PC-3 (cell line): Measurements from ENCODE around the gene PTPRN2. TPM values are rescaled to one million over a fixed set of nuclear protein-coding genes. Genes with fewer than 3 reads are reported as not detected.

Experiments used
- ATAC-seq: fragments of 200-7000 bp; cut with Tn5 transposase; 2 replicates; pipeline ENCODE4 v1.9.1; 2020; ENCODE audit warnings: mild to moderate bottlenecking, moderate library complexity
- BruUV-seq: library from RNA; stranded (reverse); fragments of 400-500 nt; replicated peaks from 2 replicates; lab custom pipeline; 2021; lab: Mats Ljungman, UMichigan
- CTCF ChIA-PET: fragments of 300-600 bp; sonication (Branson Sonifier 250); formaldehyde crosslinking; loops from one replicate; lab custom pipeline; 2022; ENCODE audit warnings: antibody characterized with exemption; lab: Charles Lee
- POLR2A ChIA-PET: fragments of 300-600 bp; sonication (Branson Sonifier 250); formaldehyde crosslinking; loops from one replicate; lab custom pipeline; 2022; ENCODE audit warnings: antibody characterized with exemption; ENCODE audit not compliant: unreplicated experiment; lab: Charles Lee
- DNase-seq: peaks from one replicate; pipeline ENCODE4 v3.0.0-alpha.2; 2015
- H2AFZ ChIP-seq: fragments of 300-600 bp; sonication (generic); 2 replicates; pipeline ENCODE4 v1.6.0; 2016; ENCODE audit warnings: antibody characterized with exemption, low read length
- H3F3A ChIP-seq: fragments of 300-600 bp; sonication (generic); one replicate; pipeline ENCODE4 v1.6.0; 2017; ENCODE audit warnings: antibody characterized with exemption, low read length, control low read depth, mild to moderate bottlenecking; ENCODE audit not compliant: unreplicated experiment
- H3K27ac ChIP-seq: fragments of 300-600 bp; sonication (generic); 2 replicates; pipeline ENCODE4 v1.5.1; 2016; ENCODE audit warnings: mild to moderate bottlenecking, low read length
- H3K27me3 ChIP-seq: fragments of 300-600 bp; sonication (generic); 2 replicates; pipeline ENCODE4 v1.6.1; 2016; ENCODE audit warnings: low read length, mixed read lengths
- H3K36me3 ChIP-seq: fragments of 300-600 bp; sonication (generic); 2 replicates; pipeline ENCODE4 v1.6.1; 2016; ENCODE audit warnings: low read depth, mixed run types, low read length, mixed read lengths
- H3K4me1 ChIP-seq: fragments of 300-600 bp; sonication (generic); 2 replicates; pipeline ENCODE4 v1.5.1; 2016; ENCODE audit warnings: low read length; ENCODE audit not compliant: insufficient read depth
- H3K4me2 ChIP-seq: fragments of 300-600 bp; sonication (generic); 2 replicates; pipeline ENCODE4 v1.6.0; 2016; ENCODE audit warnings: low read length
- H3K4me3 ChIP-seq: fragments of 300-600 bp; sonication (generic); 2 replicates; pipeline ENCODE4 v1.5.1; 2016; ENCODE audit warnings: mild to moderate bottlenecking, low read length, mixed read lengths
- H3K79me2 ChIP-seq: fragments of 300-600 bp; sonication (generic); 2 replicates; pipeline ENCODE4 v1.6.1; 2017; ENCODE audit warnings: low read length, mixed read lengths
- H3K9ac ChIP-seq: fragments of 300-600 bp; sonication (generic); 2 replicates; pipeline ENCODE4 v1.6.0; 2016; ENCODE audit warnings: mild to moderate bottlenecking, low read length
- H3K9me2 ChIP-seq: fragments of 300-600 bp; sonication (generic); replicated peaks from 2 replicates; pipeline ENCODE4 v1.6.1; 2016; ENCODE audit warnings: mixed run types, low read length, mixed read lengths
- H3K9me3 ChIP-seq: fragments of 300-600 bp; sonication (generic); 2 replicates; pipeline ENCODE4 v1.6.1; 2016; ENCODE audit warnings: low read length, mixed read lengths
- H4K20me1 ChIP-seq: fragments of 300-600 bp; sonication (generic); 2 replicates; pipeline ENCODE4 v1.6.1; 2016; ENCODE audit warnings: low read length, mixed read lengths
- EZH2 ChIP-seq: fragments of 300-600 bp; sonication (generic); IDR thresholded peaks from one replicate; pipeline ENCODE4 v1.6.1; 2017; ENCODE audit warnings: antibody characterized with exemption, mild to moderate bottlenecking, low read length; ENCODE audit not compliant: unreplicated experiment
- EZH2phosphoT487 ChIP-seq: fragments of 300-600 bp; sonication (generic); IDR thresholded peaks from 2 replicates; pipeline ENCODE4 v1.6.1; 2018; ENCODE audit warnings: mild to moderate bottlenecking, antibody characterized with exemption, low read length, borderline replicate concordance
- intact Hi-C: fragments of 100-400 bp; cut with micrococcal nuclease; formaldehyde crosslinking; loops from 2 replicates; pipeline ENCODE4 v1.9.0; 2023
- total RNA-seq: library from RNA; depleted of rRNA; stranded (reverse); fragments of >200 nt; gene quantifications from 2 replicates; pipeline ENCODE4 v1.2.3, GENCODE V29; 2014
- TF ChIP-seq, protein P1 (sequence below): fragments of 300-600 bp; sonication (generic); conservative IDR thresholded peaks from 2 replicates; pipeline ENCODE4 v1.5.1; 2017; ENCODE audit warnings: antibody characterized with exemption, low read depth, mild to moderate bottlenecking, low read length

The PTPRN2 gene
- total RNA-seq, 1 experiment from 2014 or later, result 3.2 TPM

DNA sequence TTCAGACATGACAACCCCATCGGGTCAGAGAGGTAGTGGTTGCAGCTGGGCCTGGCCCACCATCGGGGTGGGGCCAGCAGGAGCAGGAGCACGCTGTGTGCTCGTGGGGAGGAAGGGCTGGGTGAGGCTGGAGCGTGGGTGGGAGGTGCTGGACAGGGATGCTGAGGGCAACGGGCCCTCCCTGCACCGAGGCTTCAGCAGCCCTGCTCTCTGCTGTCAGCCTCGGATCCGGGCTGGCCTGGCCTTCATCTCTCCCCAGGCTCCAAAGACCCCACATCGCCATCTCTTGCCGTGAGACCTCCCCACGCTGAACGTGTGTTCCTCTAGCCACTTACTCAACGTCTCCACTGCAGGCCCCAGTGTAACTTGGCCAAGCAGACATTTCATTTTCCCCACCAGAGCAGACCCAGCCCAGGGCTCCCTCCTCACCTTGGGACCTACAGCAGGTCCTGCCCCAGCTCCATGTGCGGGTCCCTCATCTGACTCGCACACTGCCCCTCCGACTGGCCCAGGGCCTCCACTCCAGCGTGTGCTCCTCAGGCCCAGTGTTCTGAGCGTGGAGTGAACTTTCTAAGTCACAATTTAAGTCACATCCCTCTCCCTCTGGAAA is 788.4 kb downstream of the PTPRN2 start:
- intact Hi-C loops, result no loop called here
- H3K9me2 ChIP-seq, result no peaks in the 10 kb centered on the region
- no peak for TF ChIP-seq EZH2phosphoT487
- TF ChIP-seq, protein P1, sequence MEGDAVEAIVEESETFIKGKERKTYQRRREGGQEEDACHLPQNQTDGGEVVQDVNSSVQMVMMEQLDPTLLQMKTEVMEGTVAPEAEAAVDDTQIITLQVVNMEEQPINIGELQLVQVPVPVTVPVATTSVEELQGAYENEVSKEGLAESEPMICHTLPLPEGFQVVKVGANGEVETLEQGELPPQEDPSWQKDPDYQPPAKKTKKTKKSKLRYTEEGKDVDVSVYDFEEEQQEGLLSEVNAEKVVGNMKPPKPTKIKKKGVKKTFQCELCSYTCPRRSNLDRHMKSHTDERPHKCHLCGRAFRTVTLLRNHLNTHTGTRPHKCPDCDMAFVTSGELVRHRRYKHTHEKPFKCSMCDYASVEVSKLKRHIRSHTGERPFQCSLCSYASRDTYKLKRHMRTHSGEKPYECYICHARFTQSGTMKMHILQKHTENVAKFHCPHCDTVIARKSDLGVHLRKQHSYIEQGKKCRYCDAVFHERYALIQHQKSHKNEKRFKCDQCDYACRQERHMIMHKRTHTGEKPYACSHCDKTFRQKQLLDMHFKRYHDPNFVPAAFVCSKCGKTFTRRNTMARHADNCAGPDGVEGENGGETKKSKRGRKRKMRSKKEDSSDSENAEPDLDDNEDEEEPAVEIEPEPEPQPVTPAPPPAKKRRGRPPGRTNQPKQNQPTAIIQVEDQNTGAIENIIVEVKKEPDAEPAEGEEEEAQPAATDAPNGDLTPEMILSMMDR, result no peak
- no peak for TF ChIP-seq EZH2
- H3K4me2 ChIP-seq, result no peak overlapping the region
- H4K20me1 ChIP-seq, result no peaks in the 10 kb centered on the region
- no peaks in the 10 kb centered on the region for H3K79me2 ChIP-seq
- H3F3A ChIP-seq, result no peaks in the 10 kb centered on the region
- CTCF ChIA-PET, result no interaction called here
- H3K9ac ChIP-seq, result no peak overlapping the region
- H3K4me3 ChIP-seq, result no peak overlapping the region
- no peaks in the 10 kb centered on the region for H3K9me3 ChIP-seq
- no peaks in the 10 kb centered on the region for H3K27me3 ChIP-seq
- no peak overlapping the region for H3K27ac ChIP-seq
- H3K4me1 ChIP-seq, result no peaks in the 10 kb centered on the region
- POLR2A ChIA-PET, result no interaction called here
- BruUV-seq, result no TSS peak
- DNase-seq (no peak), ATAC-seq (no peak)
- no peak overlapping the region for H2AFZ ChIP-seq
- no peaks in the 10 kb centered on the region for H3K36me3 ChIP-seq

DNA sequence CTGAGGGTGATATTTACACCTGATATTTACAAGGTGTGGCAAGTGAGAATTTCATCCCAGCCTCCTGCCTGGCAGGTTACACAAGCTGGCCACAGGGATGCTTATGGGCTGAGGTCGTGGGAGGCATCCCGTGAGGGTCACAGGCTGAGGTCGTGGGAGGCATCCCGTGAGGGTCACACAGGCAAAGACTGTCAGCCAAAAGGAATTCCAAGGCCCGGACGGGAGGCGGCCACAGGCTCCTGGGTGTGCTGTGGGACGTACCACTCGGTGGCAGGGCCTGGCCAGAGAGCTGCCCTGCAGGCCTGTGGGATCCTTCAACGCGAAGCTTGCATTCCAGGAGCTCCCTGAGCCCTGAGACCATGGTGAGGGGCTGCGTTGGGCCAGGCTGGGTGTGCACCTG is 790.3 kb downstream of the PTPRN2 start:
- Histone ChIP-seq H2AFZ (no peak overlapping the region), H3K9ac (no peak overlapping the region), H3K79me2 (no peaks in the 10 kb centered on the region), H3F3A (no peaks in the 10 kb centered on the region), H3K27ac (no peak overlapping the region), H3K4me1 (no peaks in the 10 kb centered on the region), H3K9me3 (no peaks in the 10 kb centered on the region), H3K27me3 (no peaks in the 10 kb centered on the region), H3K36me3 (no peaks in the 10 kb centered on the region), H4K20me1 (no peaks in the 10 kb centered on the region), H3K4me2 (no peak overlapping the region), H3K4me3 (no peak overlapping the region), H3K9me2 (no peaks in the 10 kb centered on the region)
- intact Hi-C loops, result no loop called here
- ATAC-seq (no peak), DNase-seq (no peak)
- BruUV-seq, result no TSS peak
- TF ChIP-seq, protein P1, result no peak
- TF ChIP-seq EZH2 (no peak), EZH2phosphoT487 (no peak)
- ChIA-PET CTCF (no interaction called here), POLR2A (no interaction called here)

DNA sequence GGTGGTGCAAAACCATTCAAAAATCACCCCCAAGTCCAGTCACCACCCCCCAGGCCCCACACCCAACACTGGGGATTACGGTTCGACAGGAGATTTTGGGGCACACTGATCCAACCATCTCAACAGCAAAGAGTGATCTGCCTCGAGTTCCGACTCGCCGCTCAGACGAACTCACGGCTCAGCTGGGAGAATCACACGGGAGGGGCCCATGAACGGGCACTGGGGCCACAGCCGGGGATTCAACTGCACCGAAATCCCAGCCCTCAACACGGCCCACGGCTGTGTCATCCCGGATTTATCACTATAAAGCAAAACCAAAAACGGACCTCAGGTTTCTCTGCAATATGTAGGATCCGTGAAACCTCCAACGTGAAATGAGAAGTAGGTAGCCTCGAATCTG is 790.8 kb downstream of the PTPRN2 start:
- Histone ChIP-seq H3F3A (no peaks in the 10 kb centered on the region), H3K4me1 (no peaks in the 10 kb centered on the region), H3K4me3 (no peak overlapping the region), H3K27me3 (no peaks in the 10 kb centered on the region), H4K20me1 (no peaks in the 10 kb centered on the region), H3K4me2 (no peak overlapping the region), H3K79me2 (no peaks in the 10 kb centered on the region), H3K9me3 (no peaks in the 10 kb centered on the region), H3K36me3 (no peaks in the 10 kb centered on the region), H3K27ac (no peak overlapping the region), H3K9me2 (no peaks in the 10 kb centered on the region), H2AFZ (no peak overlapping the region), H3K9ac (no peak overlapping the region)
- DNase-seq (no peak), ATAC-seq (no peak)
- no TSS peak for BruUV-seq
- TF ChIP-seq, protein P1, result no peak
- TF ChIP-seq EZH2 (no peak), EZH2phosphoT487 (no peak)
- ChIA-PET CTCF (no interaction called here), POLR2A (no interaction called here)
- intact Hi-C loops, result no loop called here
